GM19239 (cell line): ENCODE data around the gene DDIT3.
"Not testable (repeated sequence)": the region's sequence is repeated elsewhere in the genome, so short reads cannot be mapped to it uniquely, and the experiment has no call there.

Experiments
- DNase-seq: peaks from one replicate; pipeline ENCODE4 v3.0.0; 2011; ENCODE audit warnings: low spot score; ENCODE audit not compliant: insufficient read length
- FAIRE-seq: peaks from 2 replicates; lab custom pipeline; 2011; peaks lifted over from hg19 to GRCh38; lab: Jason Lieb, UNC

Gene DDIT3

DNA sequence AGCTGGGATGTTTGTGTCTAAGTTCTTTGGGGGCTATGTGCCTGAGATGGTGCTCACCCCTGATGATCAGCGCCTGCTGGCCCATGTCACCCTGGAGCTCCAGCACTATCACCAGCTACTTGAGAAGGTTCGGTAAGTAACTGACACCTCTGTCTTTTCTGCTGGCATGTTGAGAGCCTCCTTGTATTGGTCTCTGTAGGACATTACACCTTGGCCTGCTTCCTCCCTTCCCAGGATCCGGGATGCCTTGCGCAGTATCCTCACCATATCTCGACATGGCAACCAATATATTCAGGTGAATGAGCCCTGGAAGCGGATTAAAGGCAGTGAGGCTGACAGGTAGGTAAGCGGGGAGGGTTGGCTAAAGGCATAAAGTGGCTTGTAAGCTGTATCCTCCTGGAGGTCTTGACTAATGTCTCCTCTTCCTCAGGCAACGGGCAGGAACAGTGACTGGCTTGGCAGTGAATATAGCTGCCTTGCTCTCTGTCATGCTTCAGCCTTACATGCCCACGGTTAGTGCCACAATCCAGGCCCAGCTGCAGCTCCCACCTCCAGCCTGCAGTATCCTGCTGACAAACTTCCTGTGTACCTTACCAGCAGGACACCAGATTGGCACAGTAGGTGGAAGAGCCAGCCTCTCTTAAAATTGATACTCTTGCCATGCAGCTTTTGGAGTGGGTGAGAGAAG, 5.5 kb downstream of the DDIT3 start:
- FAIRE-seq = no peak
- DNase-seq = no peak

DNA sequence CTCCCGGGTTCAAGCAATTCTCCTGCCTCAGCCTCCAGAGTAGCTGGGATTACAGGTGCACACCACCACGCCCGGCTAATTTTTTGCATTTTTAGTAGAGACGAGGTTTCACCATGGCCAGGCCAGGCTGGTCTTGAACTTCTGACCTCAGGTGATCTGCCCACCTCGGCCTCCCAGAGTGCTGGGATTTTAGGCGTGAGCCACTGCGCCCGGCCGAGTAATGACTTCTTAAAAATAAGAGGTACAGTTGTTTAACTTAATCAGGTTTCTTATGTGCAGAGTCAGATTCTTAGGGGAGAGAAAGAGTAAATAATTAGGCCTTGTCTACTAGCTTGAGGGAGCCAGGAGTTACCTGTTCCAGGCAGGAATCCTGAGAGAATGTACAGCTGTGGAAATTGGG, 6.1 kb downstream of the DDIT3 start:
- not testable (repeated sequence) for DNase-seq, FAIRE-seq

DNA sequence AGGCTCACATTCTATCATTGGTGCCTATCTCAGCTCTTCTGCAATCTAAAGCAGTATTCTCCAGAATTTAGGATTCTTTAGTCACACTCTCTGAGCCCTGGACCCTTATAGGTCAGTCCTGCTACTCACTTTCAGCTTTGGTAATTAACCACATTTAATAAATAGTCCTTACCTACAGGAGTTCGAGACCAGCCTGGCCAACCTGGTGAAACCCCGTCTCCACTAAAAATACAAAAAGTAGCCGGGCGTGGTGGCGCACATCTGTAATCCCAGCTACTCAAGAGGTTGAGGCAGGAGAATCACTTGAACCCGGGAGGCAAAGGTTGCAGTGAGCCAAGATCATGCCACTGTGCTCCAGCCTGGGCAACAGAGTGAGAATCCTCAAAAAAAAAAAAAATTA, 6.6 kb downstream of the DDIT3 start:
- not testable (repeated sequence) for DNase-seq, FAIRE-seq

DNA sequence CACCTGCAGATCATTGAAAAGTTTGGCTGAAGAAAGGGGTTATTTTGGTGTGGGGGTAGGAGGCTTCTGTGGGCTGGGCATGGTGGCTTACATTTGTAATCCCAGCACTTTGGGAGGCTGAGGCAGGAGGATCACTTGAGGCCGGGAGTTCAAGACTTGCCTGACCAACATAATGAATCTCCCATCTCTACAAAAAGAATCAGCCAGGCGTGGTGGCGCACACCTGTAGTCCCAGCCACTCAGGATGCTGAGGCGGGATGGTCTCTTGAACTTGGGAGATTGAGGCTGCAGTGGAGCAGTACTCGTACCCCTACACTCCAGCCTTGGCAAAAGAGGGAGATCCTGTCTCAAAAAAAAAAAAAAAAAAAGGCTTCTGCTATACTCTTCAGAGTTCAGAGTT, 7.0 kb downstream of the DDIT3 start:
- DNase-seq = no peak
- FAIRE-seq = no peak

DNA sequence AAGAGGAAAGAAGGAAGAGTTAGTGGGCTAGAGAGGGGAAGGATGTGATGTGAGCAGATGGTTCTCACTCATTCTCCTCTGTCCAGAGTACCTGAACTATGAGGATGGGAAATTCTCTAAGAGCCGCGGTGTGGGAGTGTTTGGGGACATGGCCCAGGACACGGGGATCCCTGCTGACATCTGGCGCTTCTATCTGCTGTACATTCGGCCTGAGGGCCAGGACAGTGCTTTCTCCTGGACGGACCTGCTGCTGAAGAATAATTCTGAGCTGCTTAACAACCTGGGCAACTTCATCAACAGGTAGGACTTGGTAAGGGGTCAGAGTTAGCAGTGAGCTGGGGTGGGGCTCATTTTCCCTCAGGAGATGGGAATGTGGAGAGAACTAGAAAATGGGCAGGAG, 7.6 kb downstream of the DDIT3 start:
- DNase-seq = no peak
- FAIRE-seq = no peak

DNA sequence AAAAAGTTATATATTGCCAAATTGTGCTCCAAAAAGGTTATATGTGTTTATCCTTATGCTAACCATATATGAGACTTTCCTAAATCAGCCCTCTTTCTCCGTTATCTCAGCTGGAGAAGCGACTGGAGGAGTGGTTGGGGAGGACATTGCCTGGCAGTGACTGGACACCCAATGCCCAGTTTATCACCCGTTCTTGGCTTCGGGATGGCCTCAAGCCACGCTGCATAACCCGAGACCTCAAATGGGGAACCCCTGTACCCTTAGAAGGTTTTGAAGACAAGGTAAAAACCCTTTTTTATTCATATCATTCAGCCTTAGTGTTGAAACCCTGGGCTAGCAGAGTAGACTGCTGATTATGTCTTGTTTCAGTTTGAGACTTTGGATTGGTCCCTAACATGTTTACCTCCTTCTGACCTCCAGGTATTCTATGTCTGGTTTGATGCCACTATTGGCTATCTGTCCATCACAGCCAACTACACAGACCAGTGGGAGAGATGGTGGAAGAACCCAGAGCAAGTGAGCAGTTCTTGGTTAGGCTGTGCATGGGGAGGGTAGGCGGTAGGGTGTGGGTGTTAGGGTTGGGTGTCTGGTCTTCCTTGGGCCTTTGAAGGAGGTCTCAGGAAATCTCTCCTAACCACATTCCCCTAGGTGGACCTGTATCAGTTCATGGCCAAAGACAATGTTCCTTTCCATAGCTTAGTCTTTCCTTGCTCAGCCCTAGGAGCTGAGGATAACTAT, 8.6 kb downstream of the DDIT3 start:
- FAIRE-seq (no peak), DNase-seq (no peak)

DNA sequence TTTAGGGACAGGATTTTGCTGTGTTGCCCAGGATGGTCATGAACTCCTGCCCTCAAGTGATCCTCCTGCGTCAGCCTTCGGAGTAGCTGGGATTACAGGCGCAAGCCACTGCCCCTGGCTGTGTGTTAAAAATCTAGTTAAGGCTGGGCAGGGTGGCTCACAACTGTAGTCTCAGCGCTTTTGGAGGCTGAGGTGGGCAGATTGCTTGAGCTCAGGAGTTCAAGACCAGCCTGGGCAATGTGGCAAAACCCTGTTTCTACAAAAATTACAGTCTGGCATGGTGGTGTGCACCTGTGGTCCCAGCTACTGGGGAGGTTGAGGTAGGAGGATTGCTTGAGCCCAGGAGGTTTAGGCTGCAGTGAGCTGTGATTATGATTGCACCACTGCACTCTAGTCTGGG, 9.2 kb downstream of the DDIT3 start:
- DNase-seq = no peak
- no peak for FAIRE-seq

DNA sequence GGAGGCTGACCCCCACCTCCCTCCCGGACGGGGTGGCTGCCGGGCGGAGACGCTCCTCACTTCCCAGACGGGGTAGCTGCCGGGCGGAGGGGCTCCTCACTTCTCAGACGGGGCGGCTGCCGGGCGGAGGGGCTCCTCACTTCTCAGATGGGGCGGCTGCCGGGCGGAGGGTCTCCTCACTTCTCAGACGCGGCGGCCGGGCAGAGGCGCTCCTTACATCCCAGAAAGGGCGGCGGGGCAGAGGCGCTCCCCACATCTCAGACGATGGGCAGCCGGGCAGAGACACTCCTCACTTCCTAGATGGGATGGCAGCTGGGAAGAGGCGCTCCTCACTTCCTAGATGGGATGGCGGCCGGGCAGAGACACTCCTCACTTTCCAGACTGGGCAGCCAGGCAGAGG, 12.5 kb downstream of the DDIT3 start:
- not testable (repeated sequence) for FAIRE-seq, DNase-seq

DNA sequence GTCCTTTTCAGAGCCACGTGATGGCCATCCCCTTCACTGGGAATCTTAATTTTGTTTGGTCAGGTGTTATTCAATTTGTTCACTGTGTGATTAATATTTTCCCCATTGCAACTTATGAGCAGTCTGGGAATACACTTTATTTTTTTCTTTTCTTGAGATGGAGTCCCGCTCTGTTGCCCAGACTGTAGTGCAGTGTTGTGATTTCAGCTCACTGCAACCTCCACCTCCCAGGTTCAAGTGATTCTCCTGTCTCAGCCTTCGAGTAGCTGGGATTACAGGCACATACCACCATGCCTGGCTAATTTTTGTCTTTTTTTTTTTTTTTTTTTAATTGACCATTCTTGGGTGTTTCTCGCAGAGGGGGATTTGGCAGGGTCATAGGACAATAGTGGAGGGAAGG, 13.8 kb downstream of the DDIT3 start:
- not testable (repeated sequence) for DNase-seq, FAIRE-seq

DNA sequence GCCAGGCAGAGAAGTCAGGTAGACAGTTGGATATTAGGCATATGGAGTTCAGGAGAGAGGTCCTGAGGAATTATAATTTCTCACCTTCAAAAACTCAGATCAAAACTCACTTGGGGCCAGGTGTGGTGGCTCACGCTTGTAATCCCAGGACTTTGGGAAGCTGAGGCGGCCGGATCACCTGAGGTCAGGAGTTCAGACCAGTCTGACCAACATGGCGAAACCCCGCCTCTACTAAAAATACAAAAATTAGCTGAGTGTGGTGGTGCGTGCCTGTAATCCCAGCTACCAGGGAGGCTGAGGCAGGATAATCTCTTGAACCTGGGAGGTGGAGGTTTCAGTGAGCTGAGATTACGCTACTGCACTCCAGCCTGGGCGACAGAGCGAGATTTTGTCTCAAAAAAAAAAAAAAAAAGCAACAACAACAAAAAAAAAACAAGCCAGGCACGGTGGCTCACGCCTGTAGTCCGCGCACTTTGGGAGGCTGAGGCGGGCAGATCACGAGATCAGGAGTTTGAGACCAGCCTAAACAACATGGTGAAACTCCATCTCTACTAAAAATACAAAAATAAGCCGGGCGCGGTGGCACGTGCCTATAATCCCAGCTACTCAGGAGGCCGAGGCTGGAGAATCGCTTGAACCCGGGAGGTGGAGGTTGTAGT, 17.9 kb downstream of the DDIT3 start:
- FAIRE-seq, DNase-seq: not testable (repeated sequence)

DNA sequence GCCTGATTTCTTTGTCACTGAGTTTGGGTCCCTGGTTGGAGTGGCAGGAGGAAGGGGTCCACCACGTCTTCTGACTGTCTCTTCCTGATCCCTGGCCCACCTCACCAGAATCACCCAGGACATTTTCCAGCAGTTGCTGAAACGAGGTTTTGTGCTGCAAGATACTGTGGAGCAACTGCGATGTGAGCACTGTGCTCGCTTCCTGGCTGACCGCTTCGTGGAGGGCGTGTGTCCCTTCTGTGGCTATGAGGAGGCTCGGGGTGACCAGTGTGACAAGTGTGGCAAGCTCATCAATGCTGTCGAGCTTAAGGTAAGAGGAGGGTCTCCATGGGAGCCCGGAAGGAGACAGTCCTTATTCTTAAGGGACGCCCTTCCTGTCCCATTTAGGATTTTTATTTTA, 20.1 kb downstream of the DDIT3 start:
- no peak for DNase-seq
- FAIRE-seq = no peak

DNA sequence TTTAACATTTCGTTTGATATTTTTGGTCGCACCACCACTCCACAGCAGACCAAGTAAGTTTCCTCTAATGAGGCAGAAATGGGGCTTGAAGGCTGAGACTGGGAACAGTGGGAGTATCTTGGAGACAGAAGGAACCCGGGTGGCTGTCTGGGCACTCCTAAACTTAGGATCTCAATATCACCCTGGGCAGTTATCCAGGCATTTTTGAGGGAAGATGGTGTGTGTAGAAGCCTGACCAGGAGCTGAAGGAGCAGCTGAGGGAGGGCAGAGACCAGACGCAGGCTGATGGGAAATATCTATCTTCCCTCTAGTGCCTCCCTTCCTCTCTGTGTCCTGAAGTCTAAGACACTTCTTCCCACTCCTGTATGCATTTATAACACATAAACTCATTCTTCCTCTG, 21.7 kb downstream of the DDIT3 start:
- FAIRE-seq = no peak
- DNase-seq = no peak

DNA sequence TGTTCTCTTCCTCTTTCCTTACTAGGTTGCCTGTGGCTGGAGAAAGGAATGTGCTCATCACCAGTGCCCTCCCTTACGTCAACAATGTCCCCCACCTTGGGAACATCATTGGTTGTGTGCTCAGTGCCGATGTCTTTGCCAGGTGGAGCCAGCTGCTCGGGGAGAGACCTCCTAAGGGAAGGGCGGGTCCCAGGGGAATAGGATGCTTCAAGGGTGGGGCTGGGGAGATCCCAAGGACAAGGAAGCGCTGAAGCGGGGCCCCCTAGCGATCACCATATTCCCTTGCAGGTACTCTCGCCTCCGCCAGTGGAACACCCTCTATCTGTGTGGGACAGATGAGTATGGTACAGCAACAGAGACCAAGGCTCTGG, 22.2 kb downstream of the DDIT3 start:
- DNase-seq (no peak), FAIRE-seq (no peak)

DNA sequence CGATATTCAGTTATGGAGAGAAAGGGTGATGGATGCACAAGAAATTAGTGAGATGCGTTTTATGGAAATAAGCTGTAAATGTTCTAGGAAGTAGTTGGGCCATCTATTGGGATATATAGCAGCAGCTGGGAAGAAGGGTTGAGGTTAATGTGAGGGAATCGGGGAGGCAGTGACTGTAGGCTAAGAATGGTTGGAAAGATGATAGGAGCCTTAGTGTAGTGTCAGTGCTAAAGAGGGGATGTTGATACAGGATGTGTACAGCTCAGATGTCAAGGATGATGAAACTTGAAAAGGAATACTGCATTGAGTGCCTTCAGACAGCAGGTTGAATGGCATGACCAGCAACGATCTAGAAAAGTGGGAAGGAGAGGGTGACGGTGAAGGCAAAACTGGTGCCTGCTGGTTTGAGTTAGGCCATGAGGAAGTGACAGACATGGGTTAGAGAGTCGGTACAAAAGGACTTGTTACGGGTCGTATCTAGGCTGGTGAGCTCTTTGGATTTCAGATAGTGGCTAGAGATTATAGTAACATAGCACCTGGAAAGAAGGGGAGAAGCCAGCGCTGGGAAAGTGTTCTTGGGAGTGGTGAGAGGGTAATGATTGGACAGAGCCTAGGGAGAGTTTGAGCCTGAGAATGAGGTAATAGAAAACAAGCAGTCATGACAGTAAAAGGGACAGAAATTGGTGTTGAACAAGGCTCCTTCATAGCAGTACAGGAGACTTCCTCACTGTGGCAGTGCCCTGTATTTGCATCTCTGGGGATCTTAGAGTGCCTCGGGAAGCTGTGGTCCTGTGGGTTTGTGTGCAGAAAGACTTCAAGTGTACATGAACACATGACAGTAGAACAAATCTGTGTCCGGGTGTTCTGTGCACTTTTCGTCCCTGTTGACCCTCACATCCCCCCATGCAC, 22.8 kb downstream of the DDIT3 start:
- FAIRE-seq (no peak), DNase-seq (no peak)

DNA sequence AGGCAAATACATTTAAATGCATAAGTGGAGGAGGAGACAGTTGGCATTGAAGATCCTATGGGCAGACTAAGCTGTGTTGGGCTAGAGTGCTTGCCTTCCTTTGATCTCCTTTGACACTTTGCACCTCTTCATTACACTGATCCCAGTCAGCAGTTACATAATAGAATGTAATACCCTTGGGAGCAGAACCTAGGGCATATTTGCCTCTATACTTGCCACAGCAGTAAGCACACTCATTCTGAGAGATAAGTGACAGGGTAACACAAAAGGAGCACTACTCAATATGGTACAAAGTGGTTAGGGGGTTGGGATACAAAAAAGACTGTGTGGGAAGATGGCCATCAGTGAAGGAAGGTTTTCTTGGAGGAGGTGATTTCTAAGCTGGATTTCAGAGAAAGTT, 23.5 kb downstream of the DDIT3 start:
- FAIRE-seq (no peak), DNase-seq (no peak)

DNA sequence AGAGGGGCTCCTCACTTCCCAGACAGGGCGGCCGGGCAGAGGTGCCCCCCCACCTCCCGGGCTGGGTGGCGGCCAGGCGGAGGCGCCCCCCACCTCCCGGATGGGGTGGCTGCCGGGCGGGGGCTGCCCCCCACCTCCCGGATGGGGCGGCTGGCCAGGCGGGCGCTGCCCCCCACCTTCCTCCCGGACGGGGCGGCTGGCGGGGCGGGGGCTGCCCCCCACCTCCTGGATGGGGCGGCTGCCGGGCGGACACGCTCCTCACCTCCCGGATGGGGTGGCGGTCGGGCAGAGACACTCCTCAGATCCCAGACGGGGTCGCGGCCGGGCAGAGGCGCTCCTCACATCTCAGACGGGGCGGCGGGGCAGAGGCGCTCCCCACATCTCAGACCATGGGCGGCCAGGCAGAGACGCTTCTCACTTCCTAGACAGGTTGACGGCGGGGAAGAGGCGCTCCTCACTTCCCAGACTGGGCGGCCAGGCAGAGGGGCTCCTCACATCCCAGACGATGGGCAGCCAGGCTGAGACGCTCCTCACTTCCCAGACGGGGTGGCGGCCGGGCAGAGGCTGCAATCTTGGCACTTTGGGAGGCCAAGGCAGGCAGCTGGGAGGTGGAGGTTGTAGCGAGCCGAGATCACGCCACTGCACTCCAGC, 25.1 kb downstream of the DDIT3 start:
- not testable (repeated sequence) for FAIRE-seq, DNase-seq

DNA sequence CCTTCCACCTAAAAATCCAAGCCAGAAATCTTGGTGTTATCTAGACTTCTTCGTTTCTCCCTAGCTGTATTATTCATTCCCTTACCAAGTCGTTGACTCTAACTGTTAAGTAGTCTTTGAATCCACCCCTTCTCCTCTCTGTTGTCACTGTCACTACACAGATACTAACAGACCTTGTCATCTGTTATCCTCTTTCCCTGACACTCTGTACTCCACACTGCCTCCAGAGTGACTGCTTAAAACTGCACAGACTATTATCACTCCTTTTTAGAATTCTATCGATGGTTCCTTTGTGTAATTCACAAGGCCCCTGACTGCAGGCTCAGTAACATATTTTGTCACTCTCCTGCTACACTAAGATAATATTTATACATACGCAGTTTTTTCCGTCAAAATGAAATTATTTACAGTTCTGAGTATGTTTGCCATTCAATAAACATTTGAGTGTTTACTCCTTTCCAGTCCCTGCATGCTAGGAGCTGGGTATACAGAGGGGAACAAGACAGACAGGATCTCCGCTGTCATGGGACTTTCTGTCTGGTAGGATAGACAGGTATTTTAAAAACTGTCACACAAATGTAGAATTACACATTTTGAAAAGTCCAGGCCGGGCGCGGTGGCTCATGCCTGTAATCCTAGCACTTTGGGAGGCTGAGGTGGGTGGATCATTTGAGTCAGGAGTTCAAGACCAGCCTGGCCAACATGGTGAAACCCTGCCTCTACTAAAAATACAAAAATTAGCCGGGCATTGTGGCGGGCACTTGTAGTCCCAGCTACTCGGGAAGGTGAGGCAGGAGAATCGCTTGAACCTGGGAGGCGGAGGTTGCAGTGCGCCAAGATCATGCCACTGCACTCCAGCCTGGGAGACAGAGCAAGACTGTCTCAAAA, 28.7 kb downstream of the DDIT3 start:
- no peak for DNase-seq

DNA sequence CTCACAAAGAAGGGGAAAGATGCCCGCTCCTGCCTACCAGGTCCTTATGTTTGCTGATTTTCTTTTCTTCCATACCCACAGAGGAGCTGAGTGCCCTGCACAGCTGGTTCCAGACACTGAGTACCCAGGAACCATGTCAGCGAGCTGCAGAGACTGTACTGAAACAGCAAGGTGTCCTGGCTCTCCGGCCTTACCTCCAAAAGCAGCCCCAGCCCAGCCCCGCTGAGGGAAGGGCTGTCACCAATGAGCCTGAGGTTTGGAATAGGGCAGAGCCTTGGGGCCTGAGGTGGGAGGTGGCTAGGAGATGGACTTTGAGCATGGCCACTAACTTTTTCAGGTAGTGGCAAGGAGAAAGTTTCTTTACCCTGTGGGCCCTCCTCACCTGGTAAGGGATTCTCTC, 30.2 kb downstream of the DDIT3 start:
- no peak for FAIRE-seq
- DNase-seq = no peak

More for the DNA sequence above, 28.7 kb downstream of the DDIT3 start:
- FAIRE-seq = no peak

DNA sequence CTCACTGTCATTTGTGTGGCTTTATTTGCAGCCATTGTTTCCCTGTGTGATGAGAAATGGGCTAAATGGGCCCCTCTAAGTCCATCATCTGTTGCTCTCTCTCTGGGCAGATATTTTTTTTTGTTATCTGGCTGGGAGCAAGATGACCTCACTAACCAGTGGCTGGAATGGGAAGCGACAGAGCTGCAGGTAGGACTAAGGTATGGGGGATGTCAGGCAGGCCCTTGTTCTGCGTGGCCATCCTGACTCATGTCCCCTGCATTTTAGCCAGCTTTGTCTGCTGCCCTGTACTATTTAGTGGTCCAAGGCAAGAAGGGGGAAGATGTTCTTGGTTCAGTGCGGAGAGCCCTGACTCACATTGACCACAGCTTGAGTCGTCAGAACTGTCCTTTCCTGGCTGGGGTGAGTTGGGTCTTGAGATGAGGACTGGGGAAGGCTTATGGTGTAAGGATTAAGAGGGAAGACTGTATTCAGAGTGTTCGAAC, 31.1 kb downstream of the DDIT3 start:
- DNase-seq = no peak
- FAIRE-seq = no peak
